ENCODE measurements around the gene DOCK6.

Gene DOCK6

GRCh38 chr19:11201791-11202190 lies 60.5 kb downstream of the DOCK6 start:
- H3K36me3 ChIP-seq (ENCODE audit: control insufficient read depth, insufficient read depth, low read length) = no peaks in the 10 kb centered on the region

DNA sequence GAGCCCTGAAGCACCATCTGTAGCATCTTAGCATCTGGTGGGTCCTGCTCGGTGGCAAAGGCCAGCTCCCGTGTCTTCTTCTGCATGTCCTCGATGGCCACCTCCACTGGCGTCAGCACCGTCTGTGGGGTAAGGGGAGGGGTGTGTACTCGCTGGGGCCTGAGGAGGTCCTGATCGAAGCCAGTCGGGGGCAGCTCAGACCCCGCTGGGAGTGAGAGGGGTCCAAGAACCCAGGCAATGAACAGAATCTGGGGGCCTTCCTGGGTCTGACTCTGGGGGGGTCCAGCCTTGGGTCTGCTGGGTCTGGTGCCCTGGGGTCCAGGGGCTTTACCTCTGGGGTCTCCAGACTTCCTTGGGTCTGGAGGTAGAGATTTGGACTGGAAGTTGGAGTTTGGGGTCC lies 61.4 kb downstream of the DOCK6 start:
- peaks cover 2% of the 10 kb centered on the region for H3K4me1 ChIP-seq (ENCODE audit: control insufficient read depth, low read depth, low read length)
- no peak overlapping the region for H2BK120ac ChIP-seq (ENCODE audit: low read depth, low read length)
- H3K79me1 ChIP-seq (ENCODE audit: low read length) = peaks cover 3% of the 10 kb centered on the region
- H3K4me2 ChIP-seq (ENCODE audit: low read length) = no peak overlapping the region
- H4K5ac ChIP-seq (ENCODE audit: low read length) = no peak overlapping the region
- H2BK15ac ChIP-seq (replicated peaks; ENCODE audit: low read depth) = no peak overlapping the region
- H3K27me3 ChIP-seq (ENCODE audit: insufficient read depth, low read length, poor library complexity) = no peaks in the 10 kb centered on the region
- H3K56ac ChIP-seq (ENCODE audit: low read length) = no peak overlapping the region
- no peak overlapping the region for H3K27ac ChIP-seq (ENCODE audit: low read depth, low read length)
- no peak overlapping the region for H2AK5ac ChIP-seq (ENCODE audit: low read length)
- peaks cover 1% of the 10 kb centered on the region for H3K79me2 ChIP-seq (ENCODE audit: control insufficient read depth, insufficient read depth, low read length)
- no peak overlapping the region for H3K23ac ChIP-seq (ENCODE audit: low read length)
- H4K8ac ChIP-seq (ENCODE audit: low read depth, low read length) = no peak overlapping the region
- no peak overlapping the region for H3K4ac ChIP-seq (ENCODE audit: low read depth, low read length)
- no peak overlapping the region for H3K9ac ChIP-seq (ENCODE audit: low read length)
- H2BK5ac ChIP-seq (ENCODE audit: low read length) = no peak overlapping the region
- no peak overlapping the region for H3K18ac ChIP-seq (ENCODE audit: low read length)
- DNase-seq = no peak
- H3K36me3 ChIP-seq (ENCODE audit: control insufficient read depth, insufficient read depth, low read length) = no peaks in the 10 kb centered on the region
- no peak overlapping the region for H3K4me3 ChIP-seq (ENCODE audit: low read length)
- WGBS (ENCODE audit: extremely low coverage, insufficient coverage, low lambda C conversion rate) = no CpG with 5 or more reads among the region's 9 CpGs

More at GRCh38 chr19:11201791-11202190, 60.5 kb downstream of the DOCK6 start:
- Histone ChIP-seq H4K5ac (ENCODE audit: low read length) (no peak overlapping the region), H3K9ac (ENCODE audit: low read length) (no peak overlapping the region), H3K4me2 (ENCODE audit: low read length) (no peak overlapping the region), H2AK5ac (ENCODE audit: low read length) (no peak overlapping the region), H3K4ac (ENCODE audit: low read depth, low read length) (no peak overlapping the region), H3K18ac (ENCODE audit: low read length) (no peak overlapping the region), H3K23ac (ENCODE audit: low read length) (no peak overlapping the region), H2BK15ac (replicated peaks; ENCODE audit: low read depth) (no peak overlapping the region), H3K27ac (ENCODE audit: low read depth, low read length) (no peak overlapping the region), H2BK5ac (ENCODE audit: low read length) (no peak overlapping the region), H2BK120ac (ENCODE audit: low read depth, low read length) (no peak overlapping the region), H3K79me1 (ENCODE audit: low read length) (no peaks in the 10 kb centered on the region), H4K8ac (ENCODE audit: low read depth, low read length) (no peak overlapping the region), H3K79me2 (ENCODE audit: control insufficient read depth, insufficient read depth, low read length) (no peaks in the 10 kb centered on the region), H3K4me1 (ENCODE audit: control insufficient read depth, low read depth, low read length) (no peaks in the 10 kb centered on the region), H3K56ac (ENCODE audit: low read length) (no peak overlapping the region), H3K4me3 (ENCODE audit: low read length) (no peak overlapping the region), H3K27me3 (ENCODE audit: insufficient read depth, low read length, poor library complexity) (no peaks in the 10 kb centered on the region)
- no CpG with 5 or more reads among the region's 24 CpGs for WGBS (ENCODE audit: extremely low coverage, insufficient coverage, low lambda C conversion rate)
- no peak for DNase-seq

DNA sequence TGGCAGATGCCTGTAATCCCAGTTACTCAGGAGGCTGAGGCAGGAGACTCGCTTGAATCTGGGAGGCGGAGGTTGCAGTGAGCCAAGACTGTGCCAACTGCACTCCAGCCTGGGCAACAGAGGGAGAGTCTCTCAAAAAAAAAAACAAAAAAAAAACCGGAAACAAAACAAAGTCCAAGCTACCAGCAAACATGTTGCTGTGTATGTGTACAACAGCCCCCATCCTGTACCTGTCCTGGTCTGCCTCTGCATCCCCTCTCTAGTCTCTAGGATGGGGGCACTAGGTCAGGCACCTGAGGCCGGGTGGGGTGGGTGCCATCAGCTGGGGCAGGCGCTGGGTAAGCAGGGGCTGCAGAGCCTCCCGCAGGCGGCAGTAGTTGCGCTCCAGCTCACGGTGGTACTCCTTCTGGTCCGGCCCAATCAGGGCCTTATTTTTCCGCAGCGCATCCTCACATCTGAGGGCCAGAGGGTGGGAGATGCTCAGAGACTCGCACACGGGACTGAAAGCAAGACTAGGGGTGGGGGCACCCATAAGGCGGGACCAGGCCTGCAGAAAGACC lies 62.2 kb downstream of the DOCK6 start:
- no peak overlapping the region for H3K56ac ChIP-seq (ENCODE audit: low read length)
- no CpG with 5 or more reads among the region's 15 CpGs for WGBS (ENCODE audit: extremely low coverage, insufficient coverage, low lambda C conversion rate)

GRCh38 chr19:11199517-11199916 lies 62.8 kb downstream of the DOCK6 start:
- no peak for DNase-seq
- H3K79me1 ChIP-seq (ENCODE audit: low read length) = peaks cover 5% of the 10 kb centered on the region
- H3K27ac ChIP-seq (ENCODE audit: low read depth, low read length) = no peak overlapping the region
- H3K4me2 ChIP-seq (ENCODE audit: low read length) = no peak overlapping the region
- H2BK120ac ChIP-seq (ENCODE audit: low read depth, low read length) = no peak overlapping the region
- H2BK5ac ChIP-seq (ENCODE audit: low read length) = no peak overlapping the region
- H3K4me3 ChIP-seq (ENCODE audit: low read length) = no peak overlapping the region
- no peak overlapping the region for H3K56ac ChIP-seq (ENCODE audit: low read length)
- H2AK5ac ChIP-seq (ENCODE audit: low read length) = no peak overlapping the region
- no peak overlapping the region for H4K8ac ChIP-seq (ENCODE audit: low read depth, low read length)
- WGBS (ENCODE audit: extremely low coverage, insufficient coverage, low lambda C conversion rate) = no CpG with 5 or more reads among the region's 5 CpGs
- H2BK15ac ChIP-seq (replicated peaks; ENCODE audit: low read depth) = no peak overlapping the region
- no peaks in the 10 kb centered on the region for H3K27me3 ChIP-seq (ENCODE audit: insufficient read depth, low read length, poor library complexity)
- no peak overlapping the region for H3K18ac ChIP-seq (ENCODE audit: low read length)
- H3K23ac ChIP-seq (ENCODE audit: low read length) = no peak overlapping the region
- peaks cover 1% of the 10 kb centered on the region for H3K79me2 ChIP-seq (ENCODE audit: control insufficient read depth, insufficient read depth, low read length)
- peaks cover 2% of the 10 kb centered on the region for H3K4me1 ChIP-seq (ENCODE audit: control insufficient read depth, low read depth, low read length)
- H3K9ac ChIP-seq (ENCODE audit: low read length) = no peak overlapping the region
- no peak overlapping the region for H4K5ac ChIP-seq (ENCODE audit: low read length)
- H3K36me3 ChIP-seq (ENCODE audit: control insufficient read depth, insufficient read depth, low read length) = no peaks in the 10 kb centered on the region
- no peak overlapping the region for H3K4ac ChIP-seq (ENCODE audit: low read depth, low read length)

More for the DNA sequence above, 62.2 kb downstream of the DOCK6 start:
- Histone ChIP-seq H4K5ac (ENCODE audit: low read length) (no peak overlapping the region), H3K36me3 (ENCODE audit: control insufficient read depth, insufficient read depth, low read length) (no peaks in the 10 kb centered on the region), H3K4me1 (ENCODE audit: control insufficient read depth, low read depth, low read length) (peaks cover 2% of the 10 kb centered on the region), H2AK5ac (ENCODE audit: low read length) (no peak overlapping the region), H3K27ac (ENCODE audit: low read depth, low read length) (no peak overlapping the region), H3K9ac (ENCODE audit: low read length) (no peak overlapping the region), H3K18ac (ENCODE audit: low read length) (no peak overlapping the region), H3K4ac (ENCODE audit: low read depth, low read length) (no peak overlapping the region), H3K79me2 (ENCODE audit: control insufficient read depth, insufficient read depth, low read length) (peaks cover 1% of the 10 kb centered on the region), H3K79me1 (ENCODE audit: low read length) (peaks cover 5% of the 10 kb centered on the region), H3K23ac (ENCODE audit: low read length) (no peak overlapping the region), H2BK15ac (replicated peaks; ENCODE audit: low read depth) (no peak overlapping the region), H4K8ac (ENCODE audit: low read depth, low read length) (no peak overlapping the region), H3K4me3 (ENCODE audit: low read length) (no peak overlapping the region), H2BK120ac (ENCODE audit: low read depth, low read length) (no peak overlapping the region), H3K27me3 (ENCODE audit: insufficient read depth, low read length, poor library complexity) (no peaks in the 10 kb centered on the region), H2BK5ac (ENCODE audit: low read length) (no peak overlapping the region), H3K4me2 (ENCODE audit: low read length) (no peak overlapping the region)
- no peak for DNase-seq

GRCh38 chr19:11198769-11199424 lies 63.4 kb downstream of the DOCK6 start:
- H2BK120ac ChIP-seq (ENCODE audit: low read depth, low read length) = no peak overlapping the region
- no peak overlapping the region for H2BK15ac ChIP-seq (replicated peaks; ENCODE audit: low read depth)
- H3K36me3 ChIP-seq (ENCODE audit: control insufficient read depth, insufficient read depth, low read length) = peaks cover 1% of the 10 kb centered on the region
- H3K27ac ChIP-seq (ENCODE audit: low read depth, low read length) = no peak overlapping the region
- no peak overlapping the region for H3K4me2 ChIP-seq (ENCODE audit: low read length)
- no peak overlapping the region for H4K8ac ChIP-seq (ENCODE audit: low read depth, low read length)
- H3K18ac ChIP-seq (ENCODE audit: low read length) = no peak overlapping the region
- H3K4me1 ChIP-seq (ENCODE audit: control insufficient read depth, low read depth, low read length) = peaks cover 2% of the 10 kb centered on the region
- peaks cover 5% of the 10 kb centered on the region for H3K79me1 ChIP-seq (ENCODE audit: low read length)
- no peak overlapping the region for H2BK5ac ChIP-seq (ENCODE audit: low read length)
- H3K9ac ChIP-seq (ENCODE audit: low read length) = no peak overlapping the region
- H3K27me3 ChIP-seq (ENCODE audit: insufficient read depth, low read length, poor library complexity) = no peaks in the 10 kb centered on the region
- H3K4me3 ChIP-seq (ENCODE audit: low read length) = no peak overlapping the region
- no CpG with 5 or more reads among the region's 7 CpGs for WGBS (ENCODE audit: extremely low coverage, insufficient coverage, low lambda C conversion rate)
- H3K4ac ChIP-seq (ENCODE audit: low read depth, low read length) = no peak overlapping the region
- peak overlapping the region; percentile 45 for H3K23ac ChIP-seq (ENCODE audit: low read length)
- H2AK5ac ChIP-seq (ENCODE audit: low read length) = no peak overlapping the region
- H3K79me2 ChIP-seq (ENCODE audit: control insufficient read depth, insufficient read depth, low read length) = peaks cover 1% of the 10 kb centered on the region
- H3K56ac ChIP-seq (ENCODE audit: low read length) = peak overlapping the region; percentile 34
- no peak overlapping the region for H4K5ac ChIP-seq (ENCODE audit: low read length)
- peak; percentile 66 for DNase-seq

- no peak for DNase-seq
- Histone ChIP-seq H3K56ac (ENCODE audit: low read length) (peak overlapping the region; percentile 82), H3K36me3 (ENCODE audit: control insufficient read depth, insufficient read depth, low read length) (peaks cover 1% of the 10 kb centered on the region)
Measured at GRCh38 chr19:11198175-11198534, 64.2 kb downstream of the DOCK6 start.

More at GRCh38 chr19:11198175-11198534, 64.2 kb downstream of the DOCK6 start:
- Histone ChIP-seq H3K4me1 (ENCODE audit: control insufficient read depth, low read depth, low read length) (peaks cover 2% of the 10 kb centered on the region), H3K4me2 (ENCODE audit: low read length) (no peak overlapping the region), H3K4ac (ENCODE audit: low read depth, low read length) (no peak overlapping the region), H3K79me2 (ENCODE audit: control insufficient read depth, insufficient read depth, low read length) (peaks cover 1% of the 10 kb centered on the region), H2BK120ac (ENCODE audit: low read depth, low read length) (no peak overlapping the region), H2BK15ac (replicated peaks; ENCODE audit: low read depth) (no peak overlapping the region), H3K27me3 (ENCODE audit: insufficient read depth, low read length, poor library complexity) (no peaks in the 10 kb centered on the region), H3K9ac (ENCODE audit: low read length) (peak overlapping the region; percentile 5), H2AK5ac (ENCODE audit: low read length) (no peak overlapping the region), H4K8ac (ENCODE audit: low read depth, low read length) (no peak overlapping the region), H3K18ac (ENCODE audit: low read length) (peak overlapping the region; percentile 52), H4K5ac (ENCODE audit: low read length) (no peak overlapping the region), H3K23ac (ENCODE audit: low read length) (no peak overlapping the region), H3K4me3 (ENCODE audit: low read length) (no peak overlapping the region), H2BK5ac (ENCODE audit: low read length) (no peak overlapping the region), H3K79me1 (ENCODE audit: low read length) (peaks cover 5% of the 10 kb centered on the region), H3K27ac (ENCODE audit: low read depth, low read length) (peak overlapping the region; percentile 79)
- WGBS (ENCODE audit: extremely low coverage, insufficient coverage, low lambda C conversion rate) = no CpG with 5 or more reads among the region's 7 CpGs

All from mesendoderm (in vitro differentiated cells).